ENCODE results near the gene CTTN.

DNA sequence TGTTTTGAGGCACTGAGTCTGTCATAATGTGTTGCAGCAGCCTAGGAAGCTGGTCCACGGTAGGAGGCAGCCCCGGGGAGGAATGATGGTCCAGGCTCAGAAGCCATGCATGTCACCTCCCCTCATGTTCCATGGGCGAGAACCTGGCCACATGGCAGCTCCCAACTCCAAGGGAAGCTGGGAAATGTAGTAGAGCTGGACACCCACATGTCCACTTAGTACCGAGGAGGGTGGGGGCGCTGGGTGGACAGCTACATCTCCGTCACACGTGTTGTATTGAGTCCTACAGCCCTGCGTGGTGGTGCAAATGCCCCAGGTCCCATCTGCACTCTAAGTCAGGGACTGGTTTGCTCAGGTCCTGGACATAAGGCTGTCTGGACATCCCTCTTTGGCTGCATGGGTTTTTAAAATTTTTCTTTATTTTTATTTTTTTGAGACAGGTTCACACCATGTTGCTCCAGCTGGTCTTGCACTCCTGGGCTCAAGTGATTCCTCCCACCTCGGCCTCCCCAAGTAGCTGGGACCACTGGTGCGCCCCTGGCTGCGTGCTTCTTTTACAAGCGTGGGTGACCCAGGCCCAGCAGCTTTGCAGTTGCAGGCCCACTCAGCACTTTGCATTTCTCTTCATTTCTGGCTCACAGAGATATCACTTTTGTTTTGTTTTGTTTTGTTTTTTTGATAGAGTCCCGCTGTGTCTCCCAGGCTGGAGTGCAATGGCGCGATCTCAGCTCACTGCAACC lies 3.9 kb upstream of the CTTN start:
- TF ChIP-seq CTCF (IDR thresholded peaks at IDR 0.05; ENCODE audit: insufficient read depth, low read length) (no peak), SPI1 (IDR thresholded peaks at IDR 0.05; ENCODE audit: borderline replicate concordance, low read depth) (no peak), GABPA (IDR thresholded peaks at IDR 0.05; ENCODE audit: low read depth) (no peak), POLR2AphosphoS5 (IDR thresholded peaks at IDR 0.05; ENCODE audit: low read depth) (no peak), REST (IDR thresholded peaks at IDR 0.05; ENCODE audit: insufficient replicate concordance, low read depth) (no peak)

Measured in HL-60 (cell line).